Osteocyte (in vitro differentiated cells): ENCODE results near the gene GNAT1. TPM values are rescaled to one million over a fixed set of nuclear protein-coding genes. Genes with fewer than 3 reads are reported as not detected.

Source experiments
- DNase-seq: peaks from one replicate; pipeline ENCODE4 v3.0.0; 2021; ENCODE audit warnings: mixed read lengths; ENCODE audit not compliant: unreplicated experiment; ENCODE audit errors: extremely low spot score
- H3K27ac Mint-ChIP-seq: one replicate; pipeline ENCODE4 v1.8.0; 2021; ENCODE audit warnings: mild to moderate bottlenecking, mixed read lengths; ENCODE audit not compliant: unreplicated experiment
- H3K27me3 Mint-ChIP-seq: one replicate; pipeline ENCODE4 v1.8.0; 2021; ENCODE audit warnings: mixed read lengths; ENCODE audit not compliant: unreplicated experiment
- H3K36me3 Mint-ChIP-seq: one replicate; pipeline ENCODE4 v1.8.0; 2021; ENCODE audit warnings: mixed read lengths; ENCODE audit not compliant: unreplicated experiment
- H3K4me1 Mint-ChIP-seq: one replicate; pipeline ENCODE4 v1.8.0; 2021; ENCODE audit warnings: mixed read lengths; ENCODE audit not compliant: unreplicated experiment
- H3K4me3 Mint-ChIP-seq: one replicate; pipeline ENCODE4 v1.8.0; 2021; ENCODE audit warnings: mild to moderate bottlenecking, moderate library complexity, mixed read lengths; ENCODE audit not compliant: unreplicated experiment
- H3K9me3 Mint-ChIP-seq: one replicate; pipeline ENCODE4 v1.8.0; 2021; ENCODE audit warnings: mixed read lengths; ENCODE audit not compliant: unreplicated experiment
- long read RNA-seq: library from polyadenylated mRNA; unstranded; transcript quantifications from one replicate; pipeline ENCODE4 v2.0.0, GENCODE V29; 2021
- total RNA-seq: library from RNA; stranded (reverse); gene quantifications from 2 replicates; pipeline ENCODE4 v1.2.1, GENCODE V29; 2021
- TF ChIP-seq, protein P1 (sequence below): fragments of 200-600 bp; sonication (generic); IDR thresholded peaks from 2 replicates; pipeline ENCODE4 v1.5.0; 2021; ENCODE audit warnings: antibody characterized with exemption, mild to moderate bottlenecking, moderate library complexity

Gene GNAT1
- not detected in 2 replicates for total RNA-seq
- long read RNA-seq, result 0 reads

- H3K9me3 Mint-ChIP-seq, result no peaks in the 10 kb centered on the region
- TF ChIP-seq, protein P1, sequence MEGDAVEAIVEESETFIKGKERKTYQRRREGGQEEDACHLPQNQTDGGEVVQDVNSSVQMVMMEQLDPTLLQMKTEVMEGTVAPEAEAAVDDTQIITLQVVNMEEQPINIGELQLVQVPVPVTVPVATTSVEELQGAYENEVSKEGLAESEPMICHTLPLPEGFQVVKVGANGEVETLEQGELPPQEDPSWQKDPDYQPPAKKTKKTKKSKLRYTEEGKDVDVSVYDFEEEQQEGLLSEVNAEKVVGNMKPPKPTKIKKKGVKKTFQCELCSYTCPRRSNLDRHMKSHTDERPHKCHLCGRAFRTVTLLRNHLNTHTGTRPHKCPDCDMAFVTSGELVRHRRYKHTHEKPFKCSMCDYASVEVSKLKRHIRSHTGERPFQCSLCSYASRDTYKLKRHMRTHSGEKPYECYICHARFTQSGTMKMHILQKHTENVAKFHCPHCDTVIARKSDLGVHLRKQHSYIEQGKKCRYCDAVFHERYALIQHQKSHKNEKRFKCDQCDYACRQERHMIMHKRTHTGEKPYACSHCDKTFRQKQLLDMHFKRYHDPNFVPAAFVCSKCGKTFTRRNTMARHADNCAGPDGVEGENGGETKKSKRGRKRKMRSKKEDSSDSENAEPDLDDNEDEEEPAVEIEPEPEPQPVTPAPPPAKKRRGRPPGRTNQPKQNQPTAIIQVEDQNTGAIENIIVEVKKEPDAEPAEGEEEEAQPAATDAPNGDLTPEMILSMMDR, result no peak
- no peak for DNase-seq
- no peaks in the 10 kb centered on the region for H3K27me3 Mint-ChIP-seq
- H3K36me3 Mint-ChIP-seq, result no peaks in the 10 kb centered on the region
- no peak within 1 kb of the TSS for H3K27ac Mint-ChIP-seq
- no peak within 1 kb of the TSS for H3K4me3 Mint-ChIP-seq
- H3K4me1 Mint-ChIP-seq, result peaks cover 3% of the 10 kb centered on the region
Observed at GRCh38 chr3:50190936-50191660, at the start of gene GNAT1. Gene GNAT1, plus strand, starts transcription at chr3:50191610. Its CDS starts 116 bp downstream, at chr3:50191726.

DNA sequence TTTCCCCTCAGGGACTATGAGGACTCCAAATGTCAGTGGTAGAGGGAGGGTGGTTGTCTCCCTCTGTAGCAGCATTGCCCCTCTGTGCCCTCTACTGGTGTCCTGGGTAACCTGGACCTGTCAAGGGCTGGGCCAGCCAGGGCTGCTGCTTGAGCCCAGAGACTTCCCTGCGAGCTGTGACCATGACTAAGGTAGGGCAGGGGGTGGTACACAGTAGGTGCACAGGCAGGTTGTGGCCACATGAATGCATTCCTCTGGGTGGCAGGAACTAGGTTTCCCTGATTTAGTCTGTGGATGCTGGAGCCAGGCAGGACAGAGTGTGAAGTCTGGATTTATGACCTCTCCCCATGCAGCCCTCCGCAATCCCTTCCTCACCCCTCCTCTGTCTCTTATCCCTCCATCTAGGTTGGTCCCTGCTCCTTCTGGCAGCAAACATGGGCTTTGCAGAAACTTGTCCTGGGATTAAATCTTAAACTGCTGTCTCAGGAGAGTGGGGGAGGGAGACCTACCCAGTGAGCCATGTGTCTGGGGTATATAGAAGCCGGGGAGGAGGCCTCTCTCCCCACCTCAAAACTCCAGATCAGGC is 45.0 kb upstream of the GNAT1 start:
- TF ChIP-seq, protein P1, result no peak
- Mint-ChIP-seq H3K36me3 (no peaks in the 10 kb centered on the region), H3K4me1 (peaks cover 7% of the 10 kb centered on the region), H3K27ac (no peak overlapping the region), H3K9me3 (no peaks in the 10 kb centered on the region), H3K27me3 (peaks cover 2% of the 10 kb centered on the region), H3K4me3 (no peak overlapping the region)
- DNase-seq, result no peak

- no peaks in the 10 kb centered on the region for H3K9me3 Mint-ChIP-seq
- H3K27me3 Mint-ChIP-seq, result peaks cover 2% of the 10 kb centered on the region
- no peak overlapping the region for H3K4me3 Mint-ChIP-seq
- H3K27ac Mint-ChIP-seq, result no peak overlapping the region
- DNase-seq, result no peak
- TF ChIP-seq, protein P1, result no peak
- H3K4me1 Mint-ChIP-seq, result peaks cover 8% of the 10 kb centered on the region
- H3K36me3 Mint-ChIP-seq, result no peaks in the 10 kb centered on the region
Observed at GRCh38 chr3:50147016-50147415, 44.4 kb upstream of the GNAT1 start.

DNA sequence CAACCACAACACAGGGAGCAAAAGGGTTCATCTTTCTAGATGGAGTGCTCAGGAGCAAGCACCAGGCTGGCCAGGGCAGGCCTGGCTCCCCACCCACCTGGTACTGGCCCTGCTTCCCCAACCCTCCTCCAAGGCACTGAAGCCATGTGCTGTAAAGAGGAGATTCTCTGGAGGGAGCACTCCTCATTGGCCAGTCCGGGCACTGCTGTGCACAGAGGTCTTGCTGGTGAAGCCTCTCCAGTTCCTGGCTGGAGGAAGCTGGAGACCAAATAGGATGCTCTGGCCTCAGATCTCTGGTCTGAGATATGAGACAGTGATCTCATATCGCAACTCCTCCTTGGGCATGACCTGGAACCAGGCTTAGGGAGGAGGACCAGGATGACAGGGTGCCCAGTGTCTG is 44.0 kb upstream of the GNAT1 start:
- TF ChIP-seq, protein P1, result no peak
- H3K4me3 Mint-ChIP-seq, result no peak overlapping the region

DNA sequence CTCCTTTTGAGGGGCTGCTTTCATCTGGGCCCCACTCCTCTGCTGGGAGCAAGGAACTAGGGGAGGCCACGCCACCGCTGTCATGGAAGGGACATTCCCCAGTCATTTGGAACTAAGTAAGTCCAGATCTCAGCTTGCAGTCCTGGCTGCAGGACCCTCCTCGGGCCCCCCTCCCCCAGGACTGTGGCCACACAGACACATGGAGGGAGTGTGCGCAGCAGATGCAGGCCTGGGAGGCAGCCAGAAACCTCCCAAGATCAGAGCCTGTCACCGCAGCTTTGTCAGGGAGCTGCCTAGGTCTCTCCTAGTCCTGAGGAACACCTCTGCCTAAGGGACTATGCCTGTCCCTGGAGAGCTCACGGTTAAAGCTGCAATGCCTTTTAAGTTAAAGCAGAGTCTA is 43.5 kb upstream of the GNAT1 start:
- H3K27ac Mint-ChIP-seq, result no peak overlapping the region
- TF ChIP-seq, protein P1, result no peak
- no peaks in the 10 kb centered on the region for H3K27me3 Mint-ChIP-seq
- H3K4me3 Mint-ChIP-seq, result no peak overlapping the region
- H3K9me3 Mint-ChIP-seq, result no peaks in the 10 kb centered on the region
- peaks cover 8% of the 10 kb centered on the region for H3K4me1 Mint-ChIP-seq
- no peak for DNase-seq
- no peaks in the 10 kb centered on the region for H3K36me3 Mint-ChIP-seq

More for the DNA sequence above, 44.0 kb upstream of the GNAT1 start:
- Mint-ChIP-seq H3K9me3 (no peaks in the 10 kb centered on the region), H3K27ac (no peak overlapping the region), H3K27me3 (peaks cover under 1% of the 10 kb centered on the region), H3K4me1 (peaks cover 8% of the 10 kb centered on the region), H3K36me3 (no peaks in the 10 kb centered on the region)
- DNase-seq, result no peak
